ENCODE measurements around the gene KLHL18.

Gene KLHL18

GRCh38 chr3:47394881-47395280 is 112.1 kb downstream of the KLHL18 start:
- TF ChIP-seq EP300 (IDR thresholded peaks at IDR 0.05; ENCODE audit: borderline replicate concordance) (no peak), TEAD4 (IDR thresholded peaks at IDR 0.05) (no peak), ZBTB7A (IDR thresholded peaks at IDR 0.05; ENCODE audit: low read depth) (no peak)

All from Ishikawa (cell line).